Left hindlimb (tissue), 1 donor: Measurements from ENCODE around the gene HDAC4.

Source experiments
- DNase-seq: peaks from one replicate; pipeline ENCODE4 v3.0.0-alpha.2; 2018

The HDAC4 gene

DNA sequence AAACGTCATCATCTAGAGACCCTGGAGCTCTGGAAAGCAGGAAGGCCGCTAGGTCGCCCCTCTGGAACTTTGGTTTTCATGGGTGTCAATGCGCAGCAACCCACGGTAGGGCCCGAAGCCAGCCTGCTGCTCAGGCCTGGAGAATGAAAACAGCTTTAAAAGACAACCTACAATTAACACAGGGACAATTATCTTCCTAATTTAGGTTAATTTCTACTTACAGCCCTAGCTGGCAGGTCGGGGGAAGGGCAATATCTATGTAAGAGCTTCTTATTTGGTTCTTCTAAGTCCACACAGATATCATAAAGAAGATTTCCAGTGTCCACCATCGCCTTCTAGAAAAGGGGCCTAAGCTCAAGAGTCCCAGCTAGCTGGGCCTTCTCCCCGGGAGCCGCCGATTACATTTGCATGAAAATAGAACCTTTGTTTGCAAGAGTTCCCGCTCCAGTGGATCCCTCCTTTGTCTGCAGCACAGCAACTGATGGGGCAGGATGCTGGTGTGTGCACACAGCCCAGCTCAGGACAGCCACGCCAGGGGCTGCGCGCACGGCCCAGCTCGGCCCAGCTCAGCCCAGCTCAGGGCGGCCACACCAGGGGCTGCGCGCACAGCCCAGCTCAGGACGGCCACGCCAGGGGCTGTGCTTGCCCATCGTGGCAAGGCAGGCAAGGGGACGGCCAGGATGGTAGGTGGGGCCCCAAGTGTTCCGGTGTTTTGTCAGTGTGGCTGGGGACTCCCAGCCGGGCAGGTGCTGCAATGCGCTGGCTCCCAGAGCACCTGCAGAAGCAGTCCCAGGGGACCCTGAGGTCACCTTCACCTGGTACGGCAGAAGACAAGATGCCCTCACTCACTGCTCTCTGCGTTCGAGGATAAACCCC, 109.1 kb downstream of the HDAC4 start:
- peak; percentile 23 for DNase-seq

DNA sequence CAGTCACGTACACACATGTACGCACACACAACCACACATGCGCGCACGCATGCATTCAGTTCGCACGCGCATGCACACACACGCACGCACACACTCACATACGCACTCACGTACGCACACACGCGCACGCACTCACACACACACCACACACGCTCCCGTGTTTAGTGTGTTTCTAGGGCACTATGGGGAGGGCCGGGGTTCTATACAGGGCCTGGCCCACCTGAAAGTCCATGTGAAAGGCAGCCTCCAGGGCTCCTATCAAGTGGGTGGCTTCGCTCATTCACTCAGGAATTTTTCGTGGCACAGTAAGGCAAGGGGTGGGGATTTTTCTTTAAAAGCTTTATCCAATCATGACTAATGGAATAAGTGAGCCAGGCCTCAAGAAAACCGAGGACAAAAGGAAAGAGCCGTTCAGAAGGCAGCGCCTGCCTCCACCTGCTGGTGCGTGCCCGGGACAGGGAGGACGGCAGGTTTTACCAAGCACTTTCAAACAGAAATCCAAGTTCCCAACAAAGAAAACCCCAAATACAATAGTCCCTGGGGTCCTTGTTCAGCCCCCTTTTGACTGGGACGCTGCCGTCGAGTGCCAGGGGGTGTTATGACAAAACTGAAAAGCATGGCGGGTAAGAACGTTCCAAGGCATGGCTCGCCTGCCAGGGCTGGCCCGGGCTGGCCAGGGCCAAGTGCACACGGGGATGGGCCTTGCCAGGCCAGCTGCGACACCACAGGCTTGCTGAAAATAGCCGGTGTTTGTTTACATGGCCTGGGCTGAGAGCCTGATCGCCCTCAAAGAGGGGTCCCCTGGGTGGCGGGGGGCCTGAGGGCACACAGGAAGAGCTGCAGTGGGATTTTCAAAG, 110.0 kb downstream of the HDAC4 start:
- DNase-seq: peak; percentile 66

DNA sequence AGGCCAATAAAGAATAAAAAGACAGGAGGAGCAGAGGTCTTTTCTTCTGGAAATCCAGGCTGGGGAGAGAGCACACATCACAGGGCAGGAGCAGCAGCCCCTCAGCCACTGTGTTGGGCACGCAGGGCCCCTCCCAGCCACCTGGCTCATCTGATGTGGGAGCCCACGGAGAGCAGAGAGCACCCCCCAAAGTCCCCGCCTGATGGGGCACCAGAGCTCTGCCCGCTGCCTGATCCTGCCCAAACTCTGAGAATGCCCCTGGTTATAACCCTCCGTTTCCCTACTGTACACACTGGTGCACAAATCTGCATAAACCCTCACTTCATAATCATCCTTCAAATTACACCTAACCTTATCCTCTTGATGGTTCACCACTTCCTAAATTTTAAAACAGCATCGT, 111.3 kb downstream of the HDAC4 start:
- DNase-seq: no peak

DNA sequence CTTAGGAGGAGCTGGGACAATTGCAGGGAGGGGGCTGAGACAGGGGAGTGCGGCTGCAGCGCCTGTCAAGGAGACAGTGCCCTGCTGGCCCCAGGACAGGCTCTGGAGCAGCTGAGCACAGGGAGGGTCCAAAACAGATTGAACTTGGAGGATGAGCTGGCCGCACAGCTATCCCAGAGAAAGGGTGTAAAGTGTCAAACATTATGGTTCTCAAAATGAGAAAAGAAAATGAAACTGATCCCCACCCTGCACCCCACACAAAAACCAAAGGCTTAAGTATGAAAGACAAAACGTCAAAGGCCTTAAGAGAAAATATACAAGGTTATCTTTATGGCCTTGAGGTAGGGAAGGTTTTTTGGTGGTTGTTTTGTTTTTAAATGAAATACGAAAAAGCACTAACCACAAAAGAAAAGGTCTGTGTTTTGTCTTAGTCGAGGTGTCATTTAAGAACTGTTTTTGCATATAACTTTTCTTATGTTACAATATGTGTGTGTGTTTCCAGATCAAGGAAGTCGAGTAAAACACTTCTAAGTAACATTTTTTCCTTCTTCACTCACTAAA, 111.8 kb downstream of the HDAC4 start:
- DNase-seq: no peak

DNA sequence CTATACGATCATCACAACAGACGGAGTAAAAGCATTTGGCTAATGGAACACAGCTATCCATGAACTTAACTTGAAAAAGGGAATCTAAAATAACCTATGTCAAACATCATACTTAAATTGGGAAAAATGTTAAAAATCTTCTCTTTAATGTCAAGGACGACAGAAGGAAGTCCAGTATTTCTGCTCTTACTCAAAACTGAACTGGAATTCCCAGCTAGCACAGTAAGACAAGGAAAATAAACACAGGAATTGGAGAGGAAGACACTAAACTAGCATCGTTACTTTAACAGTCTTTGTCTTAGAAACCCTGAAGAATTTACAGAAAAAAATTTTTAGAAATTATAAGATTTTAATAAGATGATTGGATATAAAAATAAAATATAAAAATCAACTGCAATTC, 112.6 kb downstream of the HDAC4 start:
- no peak for DNase-seq

DNA sequence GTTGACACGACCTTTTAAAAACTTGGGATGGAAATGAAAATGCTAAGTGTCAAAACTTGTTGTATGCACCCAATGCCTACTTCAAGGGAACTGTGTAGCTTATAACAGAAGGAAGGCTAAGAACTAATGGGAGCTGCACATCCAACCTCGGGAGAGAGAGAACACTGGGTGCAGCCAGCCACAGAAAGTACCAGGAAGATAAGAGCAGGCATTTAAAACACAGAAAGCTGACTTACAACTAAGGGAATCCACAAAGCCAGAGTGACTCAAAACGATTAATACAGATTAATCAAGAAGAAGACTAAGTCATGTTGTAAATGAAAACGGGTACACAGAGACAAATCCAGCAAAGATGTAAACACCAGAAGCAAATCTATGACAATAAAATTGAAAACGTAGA, 113.4 kb downstream of the HDAC4 start:
- DNase-seq: no peak

DNA sequence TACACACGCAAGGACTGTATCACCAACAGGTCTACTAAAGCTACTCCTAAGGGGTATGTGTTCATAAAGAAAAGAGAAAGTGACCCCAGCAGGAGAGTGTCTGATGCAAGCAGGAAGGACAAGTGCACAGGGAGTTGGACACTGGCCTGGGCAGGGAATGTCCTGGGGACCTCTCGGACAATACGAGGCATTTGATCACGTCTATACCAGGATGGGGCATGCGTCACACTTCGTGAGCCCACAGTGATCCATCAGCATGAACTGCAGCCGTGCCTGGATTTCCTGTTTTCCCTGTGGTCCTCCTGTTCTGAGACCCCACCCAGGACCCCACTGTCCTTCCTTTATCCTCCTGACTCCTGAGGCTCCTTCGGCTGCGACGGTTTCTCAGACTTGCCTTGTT, 113.9 kb downstream of the HDAC4 start:
- DNase-seq: no peak

DNA sequence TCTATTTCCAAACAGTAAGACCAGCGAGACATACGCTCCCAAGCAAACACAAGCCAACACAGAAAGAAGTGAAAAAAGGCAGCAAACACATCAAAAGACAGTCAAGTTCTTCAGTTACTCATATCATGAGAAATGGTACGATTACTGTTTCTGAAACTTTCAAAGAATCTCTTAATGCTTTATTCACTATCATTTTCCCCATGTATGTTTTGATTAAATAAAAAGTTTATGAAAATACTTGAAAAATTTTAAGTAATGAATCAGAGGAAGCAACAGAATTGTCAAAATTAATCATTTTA, 114.9 kb downstream of the HDAC4 start:
- DNase-seq: no peak

DNA sequence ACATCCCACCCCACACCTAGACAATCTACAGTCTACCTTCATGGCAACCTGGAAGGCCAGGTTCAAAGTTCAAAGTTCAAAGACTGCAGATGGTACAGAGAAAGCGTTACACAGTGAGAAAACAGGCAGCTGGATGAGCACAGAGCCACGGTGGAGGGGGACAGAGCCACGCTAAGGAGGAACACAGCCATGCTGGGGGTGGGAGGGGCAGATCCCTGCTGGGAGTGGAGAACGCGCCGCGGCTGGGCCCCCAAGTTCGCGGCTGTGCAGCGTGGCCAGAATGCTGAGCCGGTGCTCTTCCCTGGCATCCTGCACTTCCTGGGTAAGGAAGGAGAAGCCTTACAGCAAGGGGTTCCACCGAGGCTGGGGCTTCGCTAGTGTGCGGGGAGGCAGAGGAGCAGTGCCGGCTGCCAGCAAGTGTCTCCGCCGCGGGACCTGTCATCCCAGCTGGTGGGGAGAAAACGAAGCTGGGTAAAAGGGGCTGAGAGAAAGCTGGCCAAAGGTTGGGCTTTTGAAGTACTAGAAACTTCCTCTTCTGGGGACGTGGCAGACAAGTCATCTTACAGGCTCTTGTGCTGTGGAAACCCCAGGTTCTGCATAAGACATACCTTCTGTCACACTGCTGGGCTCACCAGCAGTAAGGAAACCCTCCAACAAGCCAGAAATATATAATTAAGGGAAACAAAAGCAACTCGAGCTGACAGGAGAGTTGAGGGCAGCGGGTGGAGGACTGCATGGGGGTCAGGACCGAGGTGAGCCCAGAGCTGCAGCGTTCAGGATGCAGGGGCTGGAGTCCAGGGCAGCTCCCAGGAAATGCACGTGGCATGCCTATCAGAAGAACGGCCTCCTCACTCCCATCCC, 115.5 kb downstream of the HDAC4 start:
- DNase-seq: no peak

DNA sequence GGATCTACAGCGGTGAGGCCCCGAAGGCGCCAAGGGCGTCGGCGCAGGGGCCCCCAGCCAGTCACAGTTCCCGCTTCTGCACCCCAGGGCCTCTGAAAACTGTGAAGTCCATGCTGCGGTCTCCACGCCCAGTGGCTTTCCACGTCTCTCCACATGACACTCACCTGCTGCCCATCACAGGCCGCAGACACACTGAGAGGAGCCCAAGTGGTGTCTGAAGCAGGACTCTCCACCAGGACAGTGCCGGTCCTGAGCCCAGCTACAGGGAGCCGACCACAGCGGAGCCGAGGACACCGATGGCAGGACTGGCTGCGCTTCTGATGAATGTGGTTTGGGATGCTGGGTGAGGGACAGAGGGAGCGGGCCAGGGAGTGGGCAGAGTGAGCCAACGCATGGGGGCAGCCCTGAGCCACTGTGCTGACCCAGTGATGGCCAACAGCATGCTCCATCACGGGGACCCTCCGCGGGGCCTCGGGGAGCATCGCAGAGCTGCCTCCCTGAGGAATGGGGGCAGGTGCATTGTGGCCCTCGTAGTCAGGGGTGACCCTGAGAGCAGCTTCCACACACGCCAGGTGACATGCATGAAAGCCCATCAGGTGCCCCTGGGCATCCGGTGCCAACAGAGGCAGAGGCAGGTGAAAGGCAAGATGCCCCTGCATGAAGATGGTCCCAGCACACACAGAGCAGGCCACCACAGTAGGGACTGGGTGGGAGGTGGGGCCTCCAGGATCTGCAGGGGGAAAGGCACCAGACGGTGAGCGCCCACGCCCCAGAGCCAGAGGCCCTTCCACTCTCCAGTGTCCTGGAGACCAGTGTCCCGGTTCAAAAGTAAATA, 116.6 kb downstream of the HDAC4 start:
- DNase-seq: no peak

DNA sequence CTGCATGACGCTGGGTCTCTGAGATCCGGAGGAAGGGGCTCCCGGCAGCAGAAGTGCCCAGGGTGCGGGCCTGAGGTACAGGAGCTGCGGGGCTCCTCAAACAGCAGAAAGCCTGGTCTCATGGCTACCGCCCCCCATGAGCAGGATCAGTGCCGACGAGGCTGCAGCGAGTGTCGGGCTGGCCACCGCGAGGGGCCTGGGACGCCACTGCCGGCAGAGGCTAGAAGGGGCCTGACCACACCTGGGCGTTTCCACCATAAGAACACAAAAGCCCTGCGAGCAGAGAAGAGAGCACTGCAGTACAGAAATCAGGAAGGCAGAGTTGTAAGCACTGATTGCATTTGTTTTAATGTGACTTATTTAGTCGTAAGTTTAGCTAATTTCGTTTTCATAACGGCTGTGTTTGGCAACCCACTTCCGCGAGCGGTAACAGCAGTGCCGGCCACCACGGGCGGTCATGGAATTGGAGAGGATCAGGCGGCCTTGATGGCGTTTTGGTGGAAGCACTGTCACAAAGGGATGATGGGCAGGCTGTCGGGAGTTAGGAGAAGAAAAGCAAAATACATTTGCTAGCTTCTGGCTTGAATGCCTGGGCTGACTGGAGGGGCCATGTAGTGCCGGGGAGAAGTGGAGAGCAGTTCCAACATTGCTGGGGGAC, 117.4 kb downstream of the HDAC4 start:
- DNase-seq: no peak

DNA sequence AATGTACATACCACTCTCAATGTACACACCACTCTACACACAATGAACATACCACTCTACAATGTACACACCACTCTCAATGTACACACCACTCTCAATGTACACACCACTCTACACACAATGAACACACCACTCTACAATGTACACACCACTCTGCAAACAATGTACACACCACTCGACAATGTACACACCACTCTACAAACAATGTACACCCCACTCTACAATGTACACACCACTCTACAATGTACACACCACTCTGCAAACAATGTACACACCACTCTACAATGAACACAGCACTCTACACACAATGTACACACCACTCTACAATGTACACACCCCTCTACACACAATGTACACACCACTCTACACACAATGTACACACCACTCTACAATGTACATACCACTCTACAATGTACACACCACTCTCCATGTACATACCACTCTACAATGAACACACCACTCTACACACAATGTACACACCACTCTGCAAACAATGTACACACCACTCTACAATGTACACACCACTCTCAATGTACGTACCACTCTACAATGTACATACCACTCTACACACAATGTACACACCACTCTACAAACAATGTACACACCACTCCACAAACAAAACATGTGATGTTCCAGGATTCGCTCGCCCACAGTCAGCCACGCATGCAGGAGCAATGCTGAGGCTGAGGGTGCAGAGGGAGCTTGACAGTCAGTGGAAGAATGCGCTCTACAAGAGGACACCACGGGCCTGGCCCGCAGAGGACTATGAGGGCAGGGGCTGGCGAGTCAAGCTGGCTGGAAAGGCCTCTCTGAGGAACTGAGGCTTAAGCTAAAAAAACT, 118.2 kb downstream of the HDAC4 start:
- DNase-seq: peak; percentile 4

DNA sequence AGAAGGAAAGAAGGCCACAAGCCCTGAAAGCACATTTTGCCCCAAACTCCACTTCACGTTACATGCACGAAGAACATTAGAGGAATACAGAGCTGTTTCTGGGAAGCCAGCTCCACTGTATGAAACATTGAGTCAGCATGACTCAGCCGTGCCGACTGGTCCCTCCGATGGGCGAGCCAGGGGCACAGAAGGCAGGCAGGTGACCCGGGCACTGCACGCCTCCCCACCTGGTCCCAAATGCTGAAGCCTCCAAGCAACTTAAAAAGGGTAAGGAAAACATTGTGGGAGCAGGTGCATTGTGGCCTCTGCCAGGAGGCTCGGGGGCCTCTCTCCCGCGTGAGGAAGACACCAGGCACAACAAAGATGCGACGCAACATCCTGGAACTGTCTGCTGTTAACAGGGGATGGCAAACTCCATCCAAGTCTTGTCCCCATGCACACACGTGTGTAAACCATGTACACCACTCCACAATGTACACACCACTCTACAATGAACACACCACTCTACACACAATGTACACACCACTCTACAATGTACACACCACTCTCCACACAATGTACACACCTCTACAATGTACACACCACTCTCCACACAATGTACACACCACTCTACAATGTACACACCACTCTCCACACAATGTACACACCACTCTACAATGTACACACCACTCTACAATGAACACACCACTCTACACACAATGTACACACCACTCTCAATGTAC, 120.4 kb downstream of the HDAC4 start:
- DNase-seq: peak; percentile 23

DNA sequence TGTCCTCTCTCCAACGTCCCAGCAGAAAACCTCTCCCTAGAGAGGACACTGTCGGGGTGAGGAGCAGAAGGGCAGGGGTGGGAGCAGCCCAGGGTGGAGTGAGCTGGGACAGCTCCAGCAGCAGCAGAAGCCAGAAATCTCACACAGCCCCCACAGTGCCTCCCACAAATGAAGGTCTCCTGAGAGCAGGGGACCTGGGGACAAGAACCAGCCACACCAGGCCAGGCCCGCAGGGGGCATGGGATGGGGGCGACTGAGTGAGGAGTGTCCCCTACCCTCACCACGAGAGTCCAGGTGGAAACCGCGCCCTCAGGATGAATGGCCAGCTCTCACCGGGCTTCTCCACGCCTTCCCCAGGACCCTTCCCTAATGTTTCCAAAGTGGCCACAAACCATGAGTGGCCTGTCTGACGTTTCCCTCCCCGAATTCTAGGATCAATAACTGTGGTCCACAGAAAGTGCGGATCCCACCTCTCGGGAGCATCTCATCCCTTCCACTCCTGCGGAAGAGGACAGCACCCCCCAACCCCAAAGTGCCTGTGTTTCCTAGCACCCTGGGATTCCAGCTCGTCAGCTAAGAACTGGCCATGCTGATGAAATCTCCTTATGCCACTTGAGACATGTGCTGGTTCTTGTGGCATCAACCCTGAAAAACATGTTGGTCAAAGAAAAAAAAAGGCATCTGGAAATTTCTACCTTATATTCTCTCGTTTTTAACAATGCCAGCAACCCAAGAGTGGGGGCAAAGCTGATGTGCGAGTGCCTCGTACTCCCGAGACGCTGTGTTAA, 121.1 kb downstream of the HDAC4 start:
- peak; percentile 13 for DNase-seq

DNA sequence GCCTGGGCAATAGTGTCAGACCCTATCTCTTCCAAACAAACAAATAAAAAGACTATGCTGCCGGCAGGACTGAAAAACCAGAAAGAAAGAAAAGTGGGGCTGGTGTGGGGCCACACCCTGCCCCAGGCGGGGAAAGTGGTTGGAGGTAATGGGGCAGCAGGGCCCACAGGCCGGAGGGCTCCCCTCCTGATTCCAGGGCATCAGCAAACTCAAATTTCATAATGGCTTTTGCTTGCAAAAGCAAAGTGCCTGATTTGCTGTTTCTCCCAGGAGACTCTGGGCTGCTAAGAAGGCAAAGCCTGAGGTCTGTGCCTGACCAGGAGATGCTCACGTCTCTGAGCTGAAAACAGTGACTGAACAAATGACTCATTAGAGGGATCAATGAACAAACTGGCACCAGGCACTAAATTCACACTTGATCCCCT, 121.9 kb downstream of the HDAC4 start:
- DNase-seq: peak; percentile 24

DNA sequence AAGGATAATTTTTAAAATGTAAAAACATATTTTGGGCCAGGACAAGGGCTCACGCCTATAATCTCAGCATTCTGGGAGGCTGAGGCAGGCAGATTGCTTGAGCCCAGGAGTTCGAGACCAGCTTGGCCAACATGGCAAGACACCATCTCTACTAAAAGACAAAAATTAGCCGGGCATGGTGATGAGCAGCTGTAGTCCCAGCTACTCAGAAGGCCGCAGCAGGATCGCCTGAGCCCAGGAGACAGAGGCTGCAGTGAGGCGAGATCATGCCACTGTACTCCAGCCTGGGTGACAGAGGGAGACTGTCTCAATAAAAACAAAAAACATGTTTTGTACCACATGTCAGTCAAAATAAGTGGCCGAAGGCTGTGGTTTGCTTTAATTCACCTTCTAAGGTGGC, 122.5 kb downstream of the HDAC4 start:
- no peak for DNase-seq

DNA sequence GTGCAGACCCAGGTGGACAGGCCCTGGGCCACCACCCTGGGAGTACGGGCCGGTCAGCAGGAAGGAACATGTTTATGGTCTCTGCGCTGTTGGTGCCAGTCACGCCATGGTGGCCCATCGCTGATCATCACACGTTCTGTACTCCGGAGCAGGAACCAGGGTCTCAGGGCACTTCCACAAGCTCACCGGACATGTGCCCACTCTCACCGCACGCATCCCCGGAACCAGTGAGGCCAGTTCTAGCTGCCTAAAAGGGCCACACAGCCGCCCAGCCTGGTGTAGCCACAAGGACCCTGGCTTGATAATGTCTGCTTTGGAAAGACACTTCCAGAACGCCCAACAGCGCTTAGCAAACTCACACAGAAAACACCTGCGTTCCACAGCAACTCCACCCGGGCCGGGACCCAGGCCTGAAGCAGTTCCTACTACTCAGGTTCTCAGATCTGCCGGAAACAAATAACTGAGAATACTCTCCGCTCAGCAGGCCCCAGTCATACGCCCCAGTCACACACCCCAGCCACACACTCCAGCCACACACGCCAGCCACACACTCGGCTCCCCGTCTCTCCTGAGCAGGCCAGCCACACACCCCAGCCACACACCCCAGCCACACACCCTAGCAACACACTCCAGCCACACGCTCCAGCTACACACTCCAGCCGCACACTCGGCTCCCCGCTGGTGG, 123.3 kb downstream of the HDAC4 start:
- peak; percentile 24 for DNase-seq

DNA sequence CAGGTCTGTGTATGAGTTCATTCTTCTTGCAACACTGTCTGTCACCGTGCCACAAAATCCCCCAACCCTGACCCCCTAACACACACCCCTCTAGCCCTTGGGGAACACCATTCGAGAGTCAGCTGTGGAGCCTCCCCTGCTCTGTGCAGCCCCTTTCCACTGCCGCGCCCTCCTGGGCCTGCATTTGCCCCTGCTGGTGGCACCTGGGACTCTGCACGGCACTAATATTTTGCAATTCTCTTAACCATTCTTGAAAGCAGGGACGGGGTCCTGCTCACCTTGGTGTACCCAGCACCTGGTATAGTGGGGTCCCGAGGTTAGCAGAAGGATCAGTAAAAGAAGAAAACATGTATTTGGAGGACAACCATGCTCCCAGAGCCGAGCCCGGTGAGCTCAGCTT, 124.0 kb downstream of the HDAC4 start:
- peak; percentile 2 for DNase-seq
